KMS-11 (cell line): ENCODE results near the gene FBXO34.

Source experiments
- H2AFZ ChIP-seq: fragments of 200-600 bp; sonication (generic); 2 replicates; pipeline ENCODE4 v1.6.1; 2016; ENCODE audit warnings: antibody characterized with exemption, mixed run types, low read depth
- H3K27ac ChIP-seq: fragments of 200-600 bp; sonication (generic); 2 replicates; pipeline ENCODE4 v1.6.1; 2016; ENCODE audit warnings: mild to moderate bottlenecking, mixed run types
- H3K27me3 ChIP-seq: fragments of 200-600 bp; sonication (generic); 2 replicates; pipeline ENCODE4 v1.6.1; 2017; ENCODE audit warnings: mild to moderate bottlenecking, low read depth, mixed run types, moderate library complexity; ENCODE audit not compliant: insufficient read depth
- H3K36me3 ChIP-seq: fragments of 200-600 bp; sonication (generic); 2 replicates; pipeline ENCODE4 v1.6.1; 2017; ENCODE audit warnings: mild to moderate bottlenecking, mixed run types; ENCODE audit not compliant: insufficient read depth
- H3K4me1 ChIP-seq: fragments of 200-600 bp; sonication (generic); 2 replicates; pipeline ENCODE4 v1.6.1; 2016; ENCODE audit warnings: mild to moderate bottlenecking, low read depth, mixed run types; ENCODE audit not compliant: poor library complexity, severe bottlenecking
- H3K4me2 ChIP-seq: fragments of 200-600 bp; sonication (generic); 2 replicates; pipeline ENCODE4 v1.7.0; 2016; ENCODE audit warnings: mild to moderate bottlenecking, mixed run types
- H3K4me3 ChIP-seq: fragments of 200-600 bp; sonication (generic); IDR thresholded peaks from 2 replicates; pipeline ENCODE4 v1.6.1; 2017; ENCODE audit warnings: low read depth, low read length, mixed read lengths; ENCODE audit not compliant: insufficient read depth
- H3K79me2 ChIP-seq: fragments of 200-600 bp; sonication (generic); 2 replicates; pipeline ENCODE4 v1.6.1; 2016; ENCODE audit warnings: low read depth, mixed run types; ENCODE audit not compliant: insufficient read depth
- H3K9ac ChIP-seq: fragments of 200-600 bp; sonication (generic); 2 replicates; pipeline ENCODE4 v1.6.1; 2016; ENCODE audit warnings: mild to moderate bottlenecking, mixed run types
- H4K20me1 ChIP-seq: fragments of 200-600 bp; sonication (generic); 2 replicates; pipeline ENCODE4 v1.6.1; 2016; ENCODE audit warnings: mild to moderate bottlenecking, mixed run types; ENCODE audit not compliant: insufficient read depth
- CTCF ChIP-seq: fragments of 200-600 bp; sonication (generic); conservative IDR thresholded peaks from 2 replicates; pipeline ENCODE4 v1.6.1; 2017; ENCODE audit warnings: low read depth, mild to moderate bottlenecking, antibody characterized with exemption, low read length, moderate library complexity, mixed read lengths

Gene FBXO34

GRCh38 chr14:55398679-55399078 is 127.5 kb downstream of the FBXO34 start:
- Histone ChIP-seq H2AFZ (no peak overlapping the region), H3K4me2 (no peak overlapping the region), H3K9ac (no peak overlapping the region), H3K27ac (no peak overlapping the region), H3K79me2 (0 out of 2 replicates have a peak, but pooled peaks cover 6% of the 10 kb centered on the region), H3K4me1 (no peaks in the 10 kb centered on the region), H3K27me3 (no peaks in the 10 kb centered on the region), H3K4me3 (no peak overlapping the region), H4K20me1 (no peaks in the 10 kb centered on the region), H3K36me3 (no peaks in the 10 kb centered on the region)
- TF ChIP-seq CTCF, result no peak

- Histone ChIP-seq H2AFZ (no peak overlapping the region), H4K20me1 (no peaks in the 10 kb centered on the region), H3K9ac (no peak overlapping the region), H3K27ac (no peak overlapping the region), H3K79me2 (0 out of 2 replicates have a peak, but pooled peaks cover 6% of the 10 kb centered on the region), H3K4me1 (no peaks in the 10 kb centered on the region), H3K27me3 (no peaks in the 10 kb centered on the region), H3K4me2 (no peak overlapping the region), H3K4me3 (no peak overlapping the region), H3K36me3 (no peaks in the 10 kb centered on the region)
- TF ChIP-seq CTCF, result no peak
Observed at GRCh38 chr14:55399183-55399582, 128.0 kb downstream of the FBXO34 start.

- 0 out of 2 replicates have a peak, but pooled peaks cover 6% of the 10 kb centered on the region for H3K79me2 ChIP-seq
- no peaks in the 10 kb centered on the region for H4K20me1 ChIP-seq
- TF ChIP-seq CTCF, result no peak
- H3K4me2 ChIP-seq, result no peak overlapping the region
- no peak overlapping the region for H3K9ac ChIP-seq
- no peak overlapping the region for H3K4me3 ChIP-seq
- no peaks in the 10 kb centered on the region for H3K4me1 ChIP-seq
- no peak overlapping the region for H3K27ac ChIP-seq
- H3K36me3 ChIP-seq, result no peaks in the 10 kb centered on the region
- H2AFZ ChIP-seq, result no peak overlapping the region
- no peaks in the 10 kb centered on the region for H3K27me3 ChIP-seq
Observed at GRCh38 chr14:55399852-55400251, 128.6 kb downstream of the FBXO34 start.

GRCh38 chr14:55401751-55402150 is 130.5 kb downstream of the FBXO34 start:
- H3K4me2 ChIP-seq, result no peak overlapping the region
- no peak for TF ChIP-seq CTCF
- no peak overlapping the region for H3K9ac ChIP-seq
- no peak overlapping the region for H3K4me3 ChIP-seq
- no peaks in the 10 kb centered on the region for H4K20me1 ChIP-seq
- no peaks in the 10 kb centered on the region for H3K4me1 ChIP-seq
- no peaks in the 10 kb centered on the region for H3K36me3 ChIP-seq
- 0 out of 2 replicates have a peak, but pooled peaks cover 6% of the 10 kb centered on the region for H3K79me2 ChIP-seq
- H3K27ac ChIP-seq, result no peak overlapping the region
- H3K27me3 ChIP-seq, result no peaks in the 10 kb centered on the region
- no peak overlapping the region for H2AFZ ChIP-seq
